Measurements from ENCODE around the gene CEMIP. TPM values are rescaled to one million over a fixed set of nuclear protein-coding genes. Genes with fewer than 3 reads are reported as not detected.

CEMIP gene
- total and polyA plus RNA-seq, 2 experiments from 2014 or later: 0.27 to 2.1 TPM

DNA sequence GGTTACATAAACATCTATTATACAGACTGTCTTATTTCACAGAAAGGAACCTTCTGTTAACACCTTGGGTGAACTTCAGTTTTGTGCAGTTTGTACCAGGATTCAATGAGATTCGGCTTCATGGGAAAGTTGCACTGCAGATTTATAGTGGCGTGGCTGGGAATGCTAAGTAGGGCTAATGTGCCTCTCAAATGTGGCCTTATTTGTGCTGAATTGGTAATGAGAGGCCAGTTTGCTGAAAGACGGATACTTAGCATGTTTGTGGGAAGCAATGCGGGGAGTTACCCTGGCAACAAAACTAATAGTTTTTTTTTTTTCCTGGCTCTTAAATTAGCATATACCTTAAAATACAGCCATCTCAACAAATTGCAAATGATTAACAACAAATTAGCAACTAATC lies 28.6 kb upstream of the CEMIP start:
- H3K27ac ChIP-seq (ENCODE audit: low read depth): no peak overlapping the region
- no peak overlapping the region for H2AFZ ChIP-seq
- no peak for DNase-seq (ENCODE audit: low spot score)
- peaks cover 28% of the 10 kb centered on the region for H3K4me1 Mint-ChIP-seq
- peaks cover 10% of the 10 kb centered on the region for H3K36me3 Mint-ChIP-seq (ENCODE audit: low read depth)
- no peaks in the 10 kb centered on the region for H3K36me3 ChIP-seq (ENCODE audit: insufficient read depth)
- no peak for ATAC-seq
- no peaks in the 10 kb centered on the region for H4K20me1 ChIP-seq (replicated peaks; ENCODE audit: insufficient read depth)
- no peaks in the 10 kb centered on the region for H3F3A ChIP-seq (replicated peaks; ENCODE audit: low read depth)
- H3K27me3 Mint-ChIP-seq (ENCODE audit: insufficient read depth, low read depth, poor library complexity): no peaks in the 10 kb centered on the region
- H3K79me2 ChIP-seq (replicated peaks; ENCODE audit: insufficient read depth): peaks cover 16% of the 10 kb centered on the region; the same call in 1 of the 2 replicates
- H3K4me3 ChIP-seq: no peak overlapping the region
- H3K4me2 ChIP-seq: no peak overlapping the region
- no peaks in the 10 kb centered on the region for H3K9me2 ChIP-seq (ENCODE audit: insufficient read depth)
- H3K9me3 Mint-ChIP-seq: peaks cover 2% of the 10 kb centered on the region; the same call in 1 of the 3 replicates
- TF ChIP-seq, protein P1, sequence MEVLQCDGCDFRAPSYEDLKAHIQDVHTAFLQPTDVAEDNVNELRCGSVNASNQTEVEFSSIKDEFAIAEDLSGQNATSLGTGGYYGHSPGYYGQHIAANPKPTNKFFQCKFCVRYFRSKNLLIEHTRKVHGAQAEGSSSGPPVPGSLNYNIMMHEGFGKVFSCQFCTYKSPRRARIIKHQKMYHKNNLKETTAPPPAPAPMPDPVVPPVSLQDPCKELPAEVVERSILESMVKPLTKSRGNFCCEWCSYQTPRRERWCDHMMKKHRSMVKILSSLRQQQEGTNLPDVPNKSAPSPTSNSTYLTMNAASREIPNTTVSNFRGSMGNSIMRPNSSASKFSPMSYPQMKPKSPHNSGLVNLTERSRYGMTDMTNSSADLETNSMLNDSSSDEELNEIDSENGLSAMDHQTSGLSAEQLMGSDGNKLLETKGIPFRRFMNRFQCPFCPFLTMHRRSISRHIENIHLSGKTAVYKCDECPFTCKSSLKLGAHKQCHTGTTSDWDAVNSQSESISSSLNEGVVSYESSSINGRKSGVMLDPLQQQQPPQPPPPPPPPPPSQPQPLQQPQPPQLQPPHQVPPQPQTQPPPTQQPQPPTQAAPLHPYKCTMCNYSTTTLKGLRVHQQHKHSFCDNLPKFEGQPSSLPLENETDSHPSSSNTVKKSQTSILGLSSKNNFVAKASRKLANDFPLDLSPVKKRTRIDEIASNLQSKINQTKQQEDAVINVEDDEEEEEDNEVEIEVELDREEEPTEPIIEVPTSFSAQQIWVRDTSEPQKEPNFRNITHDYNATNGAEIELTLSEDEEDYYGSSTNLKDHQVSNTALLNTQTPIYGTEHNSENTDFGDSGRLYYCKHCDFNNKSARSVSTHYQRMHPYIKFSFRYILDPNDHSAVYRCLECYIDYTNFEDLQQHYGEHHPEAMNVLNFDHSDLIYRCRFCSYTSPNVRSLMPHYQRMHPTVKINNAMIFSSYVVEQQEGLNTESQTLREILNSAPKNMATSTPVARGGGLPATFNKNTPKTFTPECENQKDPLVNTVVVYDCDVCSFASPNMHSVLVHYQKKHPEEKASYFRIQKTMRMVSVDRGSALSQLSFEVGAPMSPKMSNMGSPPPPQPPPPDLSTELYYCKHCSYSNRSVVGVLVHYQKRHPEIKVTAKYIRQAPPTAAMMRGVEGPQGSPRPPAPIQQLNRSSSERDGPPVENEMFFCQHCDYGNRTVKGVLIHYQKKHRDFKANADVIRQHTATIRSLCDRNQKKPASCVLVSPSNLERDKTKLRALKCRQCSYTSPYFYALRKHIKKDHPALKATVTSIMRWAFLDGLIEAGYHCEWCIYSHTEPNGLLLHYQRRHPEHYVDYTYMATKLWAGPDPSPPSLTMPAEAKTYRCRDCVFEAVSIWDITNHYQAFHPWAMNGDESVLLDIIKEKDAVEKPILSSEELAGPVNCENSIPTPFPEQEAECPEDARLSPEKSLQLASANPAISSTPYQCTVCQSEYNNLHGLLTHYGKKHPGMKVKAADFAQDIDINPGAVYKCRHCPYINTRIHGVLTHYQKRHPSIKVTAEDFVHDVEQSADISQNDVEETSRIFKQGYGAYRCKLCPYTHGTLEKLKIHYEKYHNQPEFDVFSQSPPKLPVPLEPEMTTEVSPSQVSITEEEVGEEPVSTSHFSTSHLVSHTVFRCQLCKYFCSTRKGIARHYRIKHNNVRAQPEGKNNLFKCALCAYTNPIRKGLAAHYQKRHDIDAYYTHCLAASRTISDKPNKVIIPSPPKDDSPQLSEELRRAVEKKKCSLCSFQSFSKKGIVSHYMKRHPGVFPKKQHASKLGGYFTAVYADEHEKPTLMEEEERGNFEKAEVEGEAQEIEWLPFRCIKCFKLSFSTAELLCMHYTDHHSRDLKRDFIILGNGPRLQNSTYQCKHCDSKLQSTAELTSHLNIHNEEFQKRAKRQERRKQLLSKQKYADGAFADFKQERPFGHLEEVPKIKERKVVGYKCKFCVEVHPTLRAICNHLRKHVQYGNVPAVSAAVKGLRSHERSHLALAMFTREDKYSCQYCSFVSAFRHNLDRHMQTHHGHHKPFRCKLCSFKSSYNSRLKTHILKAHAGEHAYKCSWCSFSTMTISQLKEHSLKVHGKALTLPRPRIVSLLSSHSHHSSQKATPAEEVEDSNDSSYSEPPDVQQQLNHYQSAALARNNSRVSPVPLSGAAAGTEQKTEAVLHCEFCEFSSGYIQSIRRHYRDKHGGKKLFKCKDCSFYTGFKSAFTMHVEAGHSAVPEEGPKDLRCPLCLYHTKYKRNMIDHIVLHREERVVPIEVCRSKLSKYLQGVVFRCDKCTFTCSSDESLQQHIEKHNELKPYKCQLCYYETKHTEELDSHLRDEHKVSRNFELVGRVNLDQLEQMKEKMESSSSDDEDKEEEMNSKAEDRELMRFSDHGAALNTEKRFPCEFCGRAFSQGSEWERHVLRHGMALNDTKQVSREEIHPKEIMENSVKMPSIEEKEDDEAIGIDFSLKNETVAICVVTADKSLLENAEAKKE (CRISPR knock-in tag; IDR thresholded peaks at IDR 0.05): no peak
- TF ChIP-seq ZNF331 (CRISPR knock-in tag; IDR thresholded peaks at IDR 0.05; ENCODE audit: low read depth) (no peak), JUNB (IDR thresholded peaks at IDR 0.05; ENCODE audit: unreplicated experiment) (no peak), POLR2AphosphoS5 (IDR thresholded peaks at IDR 0.05; ENCODE audit: low read depth) (no peak), EZH2 (IDR thresholded peaks at IDR 0.05; ENCODE audit: low read depth, unreplicated experiment) (no peak)
- H3K27me3 ChIP-seq (ENCODE audit: insufficient read depth): no peaks in the 10 kb centered on the region
- no peak overlapping the region for H3K4me3 Mint-ChIP-seq
- peaks cover 14% of the 10 kb centered on the region for H3K4me1 ChIP-seq (ENCODE audit: insufficient read depth)
- no peak overlapping the region for H3K27ac Mint-ChIP-seq

DNA sequence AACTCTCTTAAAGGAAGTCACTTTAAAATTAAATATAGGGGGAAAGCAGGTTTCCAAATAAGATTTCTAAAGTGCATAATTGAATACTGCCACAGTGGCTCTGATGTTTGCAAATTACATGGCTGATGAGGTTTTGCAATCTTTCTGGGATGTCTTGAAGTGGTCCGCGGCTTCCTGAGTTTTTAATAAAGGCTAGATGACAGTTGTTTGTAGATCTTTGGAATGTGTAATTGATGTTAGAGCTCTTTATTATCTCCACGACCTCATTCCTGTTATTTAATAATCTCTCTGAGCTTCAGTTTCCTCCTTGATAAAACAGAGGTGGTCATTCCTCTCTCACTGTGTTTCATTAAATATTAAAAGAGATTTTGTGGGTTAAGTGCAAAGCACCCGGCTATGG lies 27.0 kb upstream of the CEMIP start:
- Histone ChIP-seq H3K4me3 (no peak overlapping the region), H3K9me2 (ENCODE audit: insufficient read depth) (no peaks in the 10 kb centered on the region), H3K36me3 (ENCODE audit: insufficient read depth) (no peaks in the 10 kb centered on the region), H3K27ac (ENCODE audit: low read depth) (no peak overlapping the region), H3K4me2 (no peak overlapping the region), H3K79me2 (replicated peaks; ENCODE audit: insufficient read depth) (peaks cover 8% of the 10 kb centered on the region; the same call in 1 of the 2 replicates), H3K4me1 (ENCODE audit: insufficient read depth) (peaks cover 19% of the 10 kb centered on the region), H3F3A (replicated peaks; ENCODE audit: low read depth) (no peaks in the 10 kb centered on the region), H4K20me1 (replicated peaks; ENCODE audit: insufficient read depth) (no peaks in the 10 kb centered on the region), H3K27me3 (ENCODE audit: insufficient read depth) (no peaks in the 10 kb centered on the region), H2AFZ (no peak overlapping the region)
- Mint-ChIP-seq H3K36me3 (ENCODE audit: low read depth) (peaks cover 9% of the 10 kb centered on the region; the same call in 2 of the 3 replicates), H3K9me3 (no peaks in the 10 kb centered on the region), H3K27ac (no peak overlapping the region), H3K27me3 (ENCODE audit: insufficient read depth, low read depth, poor library complexity) (no peaks in the 10 kb centered on the region), H3K4me1 (peaks cover 33% of the 10 kb centered on the region), H3K4me3 (no peak overlapping the region)
- ATAC-seq (no peak), DNase-seq (ENCODE audit: low spot score) (no peak)
- TF ChIP-seq, protein P2, sequence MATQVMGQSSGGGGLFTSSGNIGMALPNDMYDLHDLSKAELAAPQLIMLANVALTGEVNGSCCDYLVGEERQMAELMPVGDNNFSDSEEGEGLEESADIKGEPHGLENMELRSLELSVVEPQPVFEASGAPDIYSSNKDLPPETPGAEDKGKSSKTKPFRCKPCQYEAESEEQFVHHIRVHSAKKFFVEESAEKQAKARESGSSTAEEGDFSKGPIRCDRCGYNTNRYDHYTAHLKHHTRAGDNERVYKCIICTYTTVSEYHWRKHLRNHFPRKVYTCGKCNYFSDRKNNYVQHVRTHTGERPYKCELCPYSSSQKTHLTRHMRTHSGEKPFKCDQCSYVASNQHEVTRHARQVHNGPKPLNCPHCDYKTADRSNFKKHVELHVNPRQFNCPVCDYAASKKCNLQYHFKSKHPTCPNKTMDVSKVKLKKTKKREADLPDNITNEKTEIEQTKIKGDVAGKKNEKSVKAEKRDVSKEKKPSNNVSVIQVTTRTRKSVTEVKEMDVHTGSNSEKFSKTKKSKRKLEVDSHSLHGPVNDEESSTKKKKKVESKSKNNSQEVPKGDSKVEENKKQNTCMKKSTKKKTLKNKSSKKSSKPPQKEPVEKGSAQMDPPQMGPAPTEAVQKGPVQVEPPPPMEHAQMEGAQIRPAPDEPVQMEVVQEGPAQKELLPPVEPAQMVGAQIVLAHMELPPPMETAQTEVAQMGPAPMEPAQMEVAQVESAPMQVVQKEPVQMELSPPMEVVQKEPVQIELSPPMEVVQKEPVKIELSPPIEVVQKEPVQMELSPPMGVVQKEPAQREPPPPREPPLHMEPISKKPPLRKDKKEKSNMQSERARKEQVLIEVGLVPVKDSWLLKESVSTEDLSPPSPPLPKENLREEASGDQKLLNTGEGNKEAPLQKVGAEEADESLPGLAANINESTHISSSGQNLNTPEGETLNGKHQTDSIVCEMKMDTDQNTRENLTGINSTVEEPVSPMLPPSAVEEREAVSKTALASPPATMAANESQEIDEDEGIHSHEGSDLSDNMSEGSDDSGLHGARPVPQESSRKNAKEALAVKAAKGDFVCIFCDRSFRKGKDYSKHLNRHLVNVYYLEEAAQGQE (IDR thresholded peaks at IDR 0.05; ENCODE audit: unreplicated experiment): no peak
- no peak for TF ChIP-seq JUNB (IDR thresholded peaks at IDR 0.05; ENCODE audit: unreplicated experiment)
- no peak for TF ChIP-seq EZH2 (IDR thresholded peaks at IDR 0.05; ENCODE audit: low read depth, unreplicated experiment)
- no peak for TF ChIP-seq POLR2AphosphoS5 (IDR thresholded peaks at IDR 0.05; ENCODE audit: low read depth)
- TF ChIP-seq EZH2phosphoT487 (IDR thresholded peaks at IDR 0.05; ENCODE audit: unreplicated experiment): no peak
- TF ChIP-seq CREB1 (CRISPR knock-in tag; IDR thresholded peaks at IDR 0.05; ENCODE audit: low read depth): no peak
